GM19395 (cell line): Measurements from ENCODE around the gene TCEA3.

Experiments
- ATAC-seq: cut with Tn5 transposase; IDR thresholded peaks from one replicate; pipeline ENCODE4 v1.9.1; 2021; ENCODE audit warnings: mild to moderate bottlenecking, moderate library complexity; ENCODE audit not compliant: unreplicated experiment

TCEA3 gene

GRCh38 chr1:23341931-23342692 lies 82.4 kb downstream of the TCEA3 start:
- ATAC-seq: no peak

DNA sequence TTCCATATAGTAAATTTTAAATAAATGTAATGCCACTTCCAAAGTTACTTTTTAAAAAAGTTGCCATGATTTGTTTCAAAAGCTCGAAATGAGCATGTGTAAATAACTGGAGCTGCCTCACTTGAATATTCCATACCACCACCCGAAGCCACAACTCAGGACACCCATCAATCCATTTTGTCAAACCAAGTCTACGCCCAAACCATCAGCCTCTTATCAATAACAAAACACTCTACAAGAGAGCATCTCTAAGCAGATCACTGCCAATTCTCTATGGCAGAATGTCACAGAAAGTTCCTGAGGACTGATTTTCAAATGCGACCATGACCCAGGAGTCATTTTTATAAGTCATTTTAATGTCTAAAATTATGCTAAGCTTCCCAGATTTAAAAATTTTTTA lies 84.9 kb downstream of the TCEA3 start:
- no peak for ATAC-seq

GRCh38 chr1:23337869-23338268 lies 86.7 kb downstream of the TCEA3 start:
- no peak for ATAC-seq

DNA sequence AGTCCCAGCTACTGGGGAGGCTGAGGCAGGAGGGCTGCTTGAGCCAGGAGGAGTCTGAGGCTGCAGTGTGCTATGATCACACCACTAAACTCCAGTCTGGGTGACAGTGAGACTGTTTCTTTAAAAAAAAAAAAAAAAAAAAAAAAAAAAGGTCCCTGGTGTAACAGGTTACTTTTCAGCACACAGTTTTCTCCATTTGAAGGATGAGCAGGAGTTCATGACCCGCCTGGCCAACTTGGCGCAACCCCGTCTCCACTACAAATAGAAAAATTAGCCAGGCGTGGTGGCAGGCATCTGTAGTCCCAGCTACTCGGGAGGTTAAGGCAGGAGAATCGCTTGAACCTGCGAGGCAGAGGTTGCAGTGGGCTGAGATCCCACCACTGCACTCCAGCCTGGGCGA lies 92.8 kb downstream of the TCEA3 start:
- no peak for ATAC-seq
